Uterus (tissue), 4 donors: Measurements from ENCODE around the gene PPP1R3E. TPM values are rescaled to one million over a fixed set of nuclear protein-coding genes. Genes with fewer than 3 reads are reported as not detected.

Experiments used
- DNase-seq, 2 donors: peaks; one replicate each; pipeline ENCODE4 v3.0.0-alpha.2; 2019 to 2020
- H3K27ac ChIP-seq, 2 donors: fragments of 200-600 bp; sonication (generic); 1 replicate in 1 of 2; 2 replicates in 1 of 2; pipeline ENCODE4 v1.5.1; 2016 to 2018
- H3K27me3 ChIP-seq, 2 donors: fragments of 200-600 bp; sonication (generic); one replicate each; pipeline ENCODE4 v1.5.1; 2018 to 2019; ENCODE audit warnings: control low read depth in 1 of 2
- H3K36me3 ChIP-seq, 2 donors: fragments of 200-600 bp; sonication (generic); one replicate each; pipeline ENCODE4 v1.5.1; 2019; ENCODE audit warnings: control low read depth in 1 of 2
- H3K4me1 ChIP-seq, 2 donors: fragments of 200-600 bp; sonication (generic); one replicate each; pipeline ENCODE4 v1.5.1; 2018 to 2019; ENCODE audit warnings: control low read depth in 1 of 2
- H3K4me3 ChIP-seq, 2 donors: fragments of 200-600 bp; sonication (generic); 1 replicate in 1 of 2; 2 replicates in 1 of 2; pipeline ENCODE4 v1.5.1; 2018 to 2019; ENCODE audit warnings: mild to moderate bottlenecking in 1 of 2
- H3K9me3 ChIP-seq, 2 donors: fragments of 200-600 bp; sonication (generic); one replicate each; pipeline ENCODE4 v1.5.1; 2019; ENCODE audit warnings: control low read depth in 1 of 2
- CTCF ChIP-seq, 4 experiments: fragments of 200-600 bp in 2 of 4; fragments of 450-650 bp in 2 of 4; sonication (generic) in 2 of 4; IDR thresholded peaks; one replicate each; pipeline ENCODE4 v1.5.1; 2016 to 2019; ENCODE audit warnings: antibody characterized with exemption in 4 of 4, mild to moderate bottlenecking in 2 of 4, moderate library complexity in 1 of 4
- POLR2A ChIP-seq, 2 donors: fragments of 450-650 bp; IDR thresholded peaks; one replicate each; pipeline ENCODE4 v1.6.1; 2016; ENCODE audit warnings: antibody characterized with exemption in 2 of 2, mild to moderate bottlenecking in 1 of 2, moderate library complexity in 1 of 2
- intact Hi-C: fragments of 100-400 bp; cut with DNase I; formaldehyde crosslinking; loops from one replicate; pipeline ENCODE4 v1.15.1; 2023; ENCODE audit warnings: low total_unique reads
- total RNA-seq, 4 donors: library from RNA; depleted of rRNA in 3 of 4; stranded (reverse); fragments of >200 nt in 3 of 4; gene quantifications; one replicate each; pipeline versions ENCODE4 v1.1.0 to v1.2.4, GENCODE V29; 2014 to 2023
- donor health status: DM: yes; HTN: yes; CAD: no.

Gene PPP1R3E
- total RNA-seq, 4 donors from 2014 or later: 0.88 to 23.5 (median 6.5) TPM

- TF ChIP-seq POLR2A (IDR thresholded peaks at IDR 0.05) (no peak), CTCF (IDR thresholded peaks at IDR 0.05) (no peak)
- Histone ChIP-seq H3K9me3 (no peaks in the 10 kb centered on the region), H3K27ac (no peak overlapping the region), H3K36me3 (no peaks in the 10 kb centered on the region), H3K4me1 (peaks cover 6 to 14% of the 10 kb centered on the region in 2 donors), H3K4me3 (no peak overlapping the region), H3K27me3 (no peaks in the 10 kb centered on the region)
- DNase-seq: no peak
- intact Hi-C loops: loop anchor here (5.0 kb wide), 1 partner anchor 52 kb away; the partner anchor contains the start of gene CMTM5
These were observed 22.3 kb upstream of the PPP1R3E start for GRCh38 chr14:23324993-23325392.

DNA sequence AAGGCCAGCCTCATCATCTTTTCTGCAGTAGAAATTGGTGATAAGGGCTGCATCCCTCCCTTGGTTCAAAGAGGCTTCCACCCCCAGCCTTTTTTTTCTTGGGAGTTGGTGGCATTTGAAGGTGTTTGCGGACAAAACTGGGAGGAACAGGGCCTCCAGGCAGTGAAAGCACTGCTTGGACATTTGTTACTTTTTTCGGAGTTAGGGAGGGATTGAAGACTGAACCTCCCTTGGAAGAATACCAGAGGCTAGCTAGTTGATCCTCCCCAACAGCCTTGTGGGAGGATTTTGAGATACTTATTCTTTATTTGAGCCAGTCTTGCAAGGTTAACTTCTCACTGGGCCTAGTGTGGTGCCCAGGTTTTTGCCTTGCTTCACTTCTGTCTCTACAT, 21.8 kb upstream of the PPP1R3E start:
- Histone ChIP-seq H3K4me1 (peaks cover 6 to 14% of the 10 kb centered on the region in 2 donors), H3K27me3 (no peaks in the 10 kb centered on the region), H3K27ac (peak overlapping the region in 1 of 2 donors; percentile 25), H3K36me3 (no peaks in the 10 kb centered on the region), H3K4me3 (no peak overlapping the region), H3K9me3 (no peaks in the 10 kb centered on the region)
- TF ChIP-seq POLR2A (IDR thresholded peaks at IDR 0.05) (no peak), CTCF (IDR thresholded peaks at IDR 0.05) (no peak)
- intact Hi-C loops: no loop called here
- no peak for DNase-seq

- peak overlapping the region in 1 of 2 donors; percentile 25 for H3K27ac ChIP-seq
These were observed 21.3 kb upstream of the PPP1R3E start for GRCh38 chr14:23323838-23324454.

DNA sequence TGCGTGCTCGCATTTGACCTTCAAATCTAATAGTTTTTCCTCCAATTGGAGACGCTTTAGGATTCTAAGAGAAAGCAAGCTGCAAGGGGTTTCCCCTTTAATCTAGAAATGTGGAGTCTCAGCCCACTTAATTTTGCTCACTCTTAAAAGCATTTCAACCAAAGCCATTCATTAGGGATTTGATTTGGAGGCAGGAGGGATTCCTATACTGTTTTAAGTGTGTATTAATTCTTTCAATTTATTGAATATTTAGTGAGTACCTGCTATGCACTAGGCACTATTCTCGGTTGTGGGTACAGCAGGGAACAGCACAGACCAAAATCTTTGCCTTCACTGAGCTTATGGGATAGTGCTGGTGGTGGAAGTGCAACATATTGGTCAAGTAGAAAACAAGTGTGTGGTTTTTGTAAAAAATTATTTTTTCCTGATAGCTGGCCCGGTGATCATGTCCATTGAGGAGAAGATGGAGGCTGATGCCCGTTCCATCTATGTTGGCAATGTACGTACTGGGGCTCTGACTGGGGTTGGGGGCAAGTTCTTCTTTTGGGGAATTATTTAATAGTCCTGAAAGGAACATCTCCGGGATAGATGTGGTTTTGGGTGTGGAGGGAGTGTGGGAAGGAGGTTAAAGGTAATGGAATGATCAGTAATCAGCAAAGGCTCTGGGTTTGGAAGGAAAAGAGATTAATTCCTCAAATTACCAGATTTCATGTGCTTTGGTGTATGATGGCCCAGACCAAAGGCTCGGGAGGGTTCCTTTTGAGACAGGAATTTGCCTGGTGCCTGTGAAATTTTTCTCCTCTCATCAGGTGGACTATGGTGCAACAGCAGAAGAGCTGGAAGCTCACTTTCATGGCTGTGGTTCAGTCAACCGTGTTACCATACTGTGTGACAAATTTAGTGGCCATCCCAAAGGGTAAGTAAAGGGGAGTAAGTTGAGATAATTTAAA, 20.2 kb upstream of the PPP1R3E start:
- no peak for DNase-seq
- H3K36me3 ChIP-seq: no peaks in the 10 kb centered on the region
- peak overlapping the region; percentile 97 to 98 for H3K27ac ChIP-seq
- no peaks in the 10 kb centered on the region for H3K27me3 ChIP-seq
- intact Hi-C loops: no loop called here
- H3K4me1 ChIP-seq: peaks cover 6 to 10% of the 10 kb centered on the region in 2 donors
- no peaks in the 10 kb centered on the region for H3K9me3 ChIP-seq
- peak overlapping the region; percentile 88 to 97 for H3K4me3 ChIP-seq
- no peak for TF ChIP-seq POLR2A (IDR thresholded peaks at IDR 0.05)
- no peak for TF ChIP-seq CTCF (IDR thresholded peaks at IDR 0.05)

More at GRCh38 chr14:23323838-23324454, 21.3 kb upstream of the PPP1R3E start:
- no peaks in the 10 kb centered on the region for H3K27me3 ChIP-seq
- H3K4me1 ChIP-seq: peaks cover 6 to 14% of the 10 kb centered on the region in 2 donors
- H3K9me3 ChIP-seq: no peaks in the 10 kb centered on the region
- H3K4me3 ChIP-seq: no peak overlapping the region
- no peak for DNase-seq
- intact Hi-C loops: no loop called here
- TF ChIP-seq CTCF (IDR thresholded peaks at IDR 0.05) (no peak), POLR2A (IDR thresholded peaks at IDR 0.05) (no peak)
- H3K36me3 ChIP-seq: no peaks in the 10 kb centered on the region
